GM21619 (cell line): ENCODE data around the gene ZNF534.
"Not testable (repeated sequence)": the region's sequence is repeated elsewhere in the genome, so short reads cannot be mapped to it uniquely, and the experiment has no call there.

Experiments used
- ATAC-seq: cut with Tn5 transposase; IDR thresholded peaks from one replicate; pipeline ENCODE4 v1.9.1; 2021; ENCODE audit not compliant: unreplicated experiment

The ZNF534 gene

GRCh38 chr19:52494518-52494917, 65.6 kb downstream of the ZNF534 start:
- no peak for ATAC-seq

GRCh38 chr19:52498571-52498970, 69.6 kb downstream of the ZNF534 start:
- ATAC-seq: no peak

GRCh38 chr19:52500474-52500873, 71.5 kb downstream of the ZNF534 start:
- not testable (repeated sequence) for ATAC-seq

- ATAC-seq: not testable (repeated sequence)
These were observed 72.0 kb downstream of the ZNF534 start for GRCh38 chr19:52500991-52501390.
